GM21367 (cell line): ENCODE data around the gene ECE2.
"Not testable (repeated sequence)": the region's sequence is repeated elsewhere in the genome, so short reads cannot be mapped to it uniquely, and the experiment has no call there.

Experiments used
- ATAC-seq: cut with Tn5 transposase; IDR thresholded peaks from one replicate; pipeline ENCODE4 v1.9.1; 2021; ENCODE audit not compliant: unreplicated experiment

The ECE2 gene

GRCh38 chr3:184262764-184263179, 13.1 kb upstream of the ECE2 start:
- ATAC-seq, result no peak

GRCh38 chr3:184267249-184267648, 8.6 kb upstream of the ECE2 start:
- not testable (repeated sequence) for ATAC-seq

GRCh38 chr3:184272269-184272668, 3.6 kb upstream of the ECE2 start:
- no peak for ATAC-seq

- ATAC-seq, result no peak
Measured at GRCh38 chr3:184275381-184275701, 481 bp upstream of the ECE2 start.

DNA sequence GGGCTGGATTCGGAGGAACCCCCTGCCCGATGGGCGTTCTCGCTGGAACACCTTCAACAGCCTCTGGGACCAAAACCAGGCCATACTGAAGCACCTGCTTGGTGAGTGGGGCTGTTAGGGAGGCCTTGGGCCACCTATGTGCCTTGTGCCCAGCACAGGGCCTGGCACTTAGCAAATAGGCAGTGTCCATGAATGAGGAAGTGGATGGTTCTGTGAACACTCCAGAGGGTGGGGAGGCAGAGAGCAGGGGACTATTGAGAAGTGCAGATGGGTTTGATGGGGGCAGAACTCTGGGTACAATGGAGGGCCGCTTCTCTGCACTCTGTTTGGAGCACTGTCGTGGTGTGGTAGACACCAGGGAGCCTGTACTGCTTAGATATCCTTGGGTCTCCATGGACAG, 1.5 kb downstream of the ECE2 start:
- ATAC-seq, result no peak

GRCh38 chr3:184282941-184283340, 7.1 kb downstream of the ECE2 start:
- no peak for ATAC-seq

DNA sequence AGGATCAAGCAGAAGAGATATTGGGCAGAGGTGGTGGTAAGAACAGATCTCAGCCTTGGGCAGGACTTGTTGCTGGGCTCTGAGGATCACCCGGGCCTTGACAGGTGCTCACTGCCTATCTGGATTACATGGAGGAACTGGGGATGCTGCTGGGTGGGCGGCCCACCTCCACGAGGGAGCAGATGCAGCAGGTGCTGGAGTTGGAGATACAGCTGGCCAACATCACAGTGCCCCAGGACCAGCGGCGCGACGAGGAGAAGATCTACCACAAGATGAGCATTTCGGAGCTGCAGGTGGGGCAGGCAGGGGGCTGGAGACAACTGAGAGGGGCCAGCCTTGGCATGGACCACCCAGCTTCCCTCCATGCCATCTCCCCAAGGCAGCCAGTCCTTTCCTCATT, 7.9 kb downstream of the ECE2 start:
- no peak for ATAC-seq

DNA sequence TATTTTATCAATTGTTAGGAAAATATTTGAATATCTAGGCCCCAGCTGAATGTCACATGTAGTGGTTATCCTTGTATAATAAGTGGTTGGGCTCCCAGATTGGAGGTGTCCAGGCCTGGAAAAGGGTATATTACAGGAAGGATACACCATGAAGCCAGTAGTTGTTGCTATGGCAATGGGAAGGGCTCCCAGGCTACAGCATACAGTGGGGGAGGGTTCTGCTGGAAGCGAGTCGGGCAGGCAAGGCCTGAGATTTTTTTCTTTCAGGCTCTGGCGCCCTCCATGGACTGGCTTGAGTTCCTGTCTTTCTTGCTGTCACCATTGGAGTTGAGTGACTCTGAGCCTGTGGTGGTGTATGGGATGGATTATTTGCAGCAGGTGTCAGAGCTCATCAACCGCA, 8.9 kb downstream of the ECE2 start:
- no peak for ATAC-seq

DNA sequence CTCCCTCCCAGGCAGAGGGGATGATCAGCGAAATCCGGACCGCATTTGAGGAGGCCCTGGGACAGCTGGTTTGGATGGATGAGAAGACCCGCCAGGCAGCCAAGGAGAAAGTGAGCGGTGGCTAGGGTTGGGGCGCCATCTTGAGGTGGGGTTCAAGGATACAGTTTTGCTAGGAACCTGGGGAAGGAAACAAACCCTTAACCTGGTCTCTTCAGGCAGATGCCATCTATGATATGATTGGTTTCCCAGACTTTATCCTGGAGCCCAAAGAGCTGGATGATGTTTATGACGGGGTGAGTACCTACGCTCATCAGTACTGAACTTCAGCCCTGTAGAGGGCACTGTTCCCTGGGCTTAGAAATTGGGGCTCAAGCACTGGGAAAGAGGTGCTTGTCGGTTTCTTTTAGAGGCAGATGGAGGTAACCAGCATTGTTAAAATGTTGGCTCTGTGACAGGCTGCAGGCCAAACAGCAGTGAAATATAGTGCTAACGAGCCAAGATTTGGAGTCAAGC, 13.7 kb downstream of the ECE2 start:
- ATAC-seq, result no peak

DNA sequence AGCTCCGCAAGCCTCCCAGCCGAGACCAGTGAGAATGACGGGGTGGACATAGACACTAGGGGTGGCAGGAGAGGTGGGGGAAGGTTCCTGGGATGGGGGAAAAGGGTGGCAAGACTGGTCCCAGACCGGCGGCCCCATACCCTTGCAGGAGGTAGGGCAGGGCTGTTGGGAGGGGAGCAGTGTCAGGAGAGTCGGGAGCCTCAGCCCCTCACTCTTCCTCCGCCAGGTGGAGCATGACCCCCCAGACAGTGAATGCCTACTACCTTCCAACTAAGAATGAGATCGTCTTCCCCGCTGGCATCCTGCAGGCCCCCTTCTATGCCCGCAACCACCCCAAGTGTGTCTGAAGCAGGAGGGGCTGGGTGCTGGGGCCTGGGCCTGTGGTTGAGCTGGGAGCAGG, 14.5 kb downstream of the ECE2 start:
- no peak for ATAC-seq

GRCh38 chr3:184291044-184291737, 15.4 kb downstream of the ECE2 start:
- ATAC-seq, result no peak

DNA sequence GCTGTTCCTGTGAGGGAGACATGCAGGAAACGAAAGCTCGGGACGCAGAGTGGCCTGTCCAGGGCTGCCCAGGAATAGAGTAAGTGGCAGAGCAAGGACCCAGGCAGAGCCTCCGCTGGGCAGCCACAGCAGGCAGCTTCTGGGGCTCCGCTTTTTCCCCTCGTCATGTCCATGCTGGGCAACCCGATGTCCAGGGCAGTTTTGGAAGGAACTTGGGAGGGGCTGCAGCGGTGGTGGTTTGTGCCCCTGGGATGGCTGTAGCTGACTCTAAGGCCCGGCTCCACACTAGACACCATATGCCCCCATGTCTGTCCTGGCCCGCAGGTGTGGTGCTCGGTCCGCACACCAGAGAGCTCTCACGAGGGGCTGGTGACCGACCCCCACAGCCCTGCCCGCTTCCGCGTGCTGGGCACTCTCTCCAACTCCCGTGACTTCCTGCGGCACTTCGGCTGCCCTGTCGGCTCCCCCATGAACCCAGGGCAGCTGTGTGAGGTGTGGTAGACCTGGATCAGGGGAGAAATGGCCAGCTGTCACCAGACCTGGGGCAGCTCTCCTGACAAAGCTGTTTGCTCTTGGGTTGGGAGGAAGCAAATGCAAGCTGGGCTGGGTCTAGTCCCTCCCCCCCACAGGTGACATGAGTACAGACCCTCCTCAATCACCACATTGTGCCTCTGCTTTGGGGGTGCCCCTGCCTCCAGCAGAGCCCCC, 16.1 kb downstream of the ECE2 start:
- no peak for ATAC-seq

GRCh38 chr3:184295771-184296170, 19.9 kb downstream of the ECE2 start:
- no peak for ATAC-seq

- ATAC-seq, result no peak
Measured at GRCh38 chr3:184296616-184297015, 20.8 kb downstream of the ECE2 start.

GRCh38 chr3:184298759-184299487, 23.1 kb downstream of the ECE2 start, which contains the start of gene PSMD2:
PSMD2 (plus strand) TSS chr3:184299241; CDS start chr3:184299267, 26 bp downstream.
- ATAC-seq, result peak; percentile 81

DNA sequence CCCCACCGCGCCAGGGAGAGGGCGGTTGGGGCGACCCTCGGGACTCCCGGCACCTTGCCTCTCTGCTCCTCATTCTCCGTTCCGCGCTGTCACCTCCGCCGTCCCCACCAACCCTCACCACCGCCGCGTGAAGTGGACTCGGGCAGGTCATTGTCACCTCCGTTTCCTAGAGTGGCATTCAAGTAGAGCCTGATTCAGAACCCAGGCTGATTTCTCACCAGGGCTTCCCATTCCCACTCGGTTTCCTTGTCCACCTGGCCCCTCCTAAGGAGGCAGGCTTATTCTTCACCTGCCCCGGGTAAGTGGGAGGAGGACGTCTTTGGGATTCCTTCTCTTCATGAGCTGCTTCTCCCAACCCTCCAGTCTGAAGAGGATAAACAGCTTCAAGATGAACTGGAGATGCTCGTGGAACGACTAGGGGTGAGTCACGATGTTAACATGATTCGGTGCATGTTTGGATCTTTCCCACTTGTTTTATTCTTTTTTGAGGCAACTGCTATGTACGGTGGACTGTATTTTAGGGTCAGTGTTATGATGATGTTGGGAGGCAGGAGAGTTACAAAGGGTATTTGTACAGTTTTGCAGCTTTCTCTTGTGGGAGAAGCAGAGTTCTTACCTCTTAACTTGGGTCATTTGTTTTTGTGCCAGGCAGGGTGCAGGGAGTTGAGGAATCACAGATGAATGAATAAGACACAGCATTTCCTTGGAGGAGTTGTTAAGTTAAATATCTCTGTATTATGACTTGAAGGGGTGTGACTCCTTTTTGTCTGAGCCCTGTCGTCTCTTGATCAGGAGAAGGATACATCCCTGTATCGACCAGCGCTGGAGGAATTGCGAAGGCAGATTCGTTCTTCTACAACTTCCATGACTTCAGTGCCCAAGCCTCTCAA, 23.9 kb downstream of the ECE2 start:
- no peak for ATAC-seq

GRCh38 chr3:184300378-184300720, 24.5 kb downstream of the ECE2 start:
- ATAC-seq, result no peak

- ATAC-seq, result no peak
Measured at GRCh38 chr3:184305577-184305976, 29.8 kb downstream of the ECE2 start.

DNA sequence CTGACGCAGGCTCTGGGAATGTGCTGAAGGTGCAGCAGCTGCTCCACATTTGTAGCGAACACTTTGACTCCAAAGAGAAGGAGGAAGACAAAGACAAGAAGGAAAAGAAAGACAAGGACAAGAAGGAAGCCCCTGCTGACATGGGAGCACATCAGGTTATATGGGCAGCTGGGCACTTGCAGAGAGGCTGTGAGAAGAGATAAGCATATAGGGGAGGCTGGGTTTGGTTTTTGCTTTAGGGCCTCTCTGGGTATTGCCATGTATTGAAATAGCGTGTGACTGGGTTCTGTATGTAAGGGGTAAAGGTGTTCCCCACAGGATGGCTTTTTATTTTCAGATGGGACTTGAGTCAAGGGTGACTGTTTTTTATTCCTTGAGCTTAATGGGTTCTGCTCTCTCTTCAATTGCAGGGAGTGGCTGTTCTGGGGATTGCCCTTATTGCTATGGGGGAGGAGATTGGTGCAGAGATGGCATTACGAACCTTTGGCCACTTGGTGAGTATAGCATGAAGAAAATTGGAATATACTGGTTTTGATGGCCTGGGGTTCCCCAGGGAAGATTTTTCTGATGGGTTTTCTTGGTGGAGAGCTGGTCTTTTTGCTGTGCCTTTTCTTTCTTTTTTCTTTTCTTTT, 30.6 kb downstream of the ECE2 start:
- ATAC-seq, result no peak

- ATAC-seq, result no peak
Measured at GRCh38 chr3:184307915-184308314, 32.1 kb downstream of the ECE2 start.

DNA sequence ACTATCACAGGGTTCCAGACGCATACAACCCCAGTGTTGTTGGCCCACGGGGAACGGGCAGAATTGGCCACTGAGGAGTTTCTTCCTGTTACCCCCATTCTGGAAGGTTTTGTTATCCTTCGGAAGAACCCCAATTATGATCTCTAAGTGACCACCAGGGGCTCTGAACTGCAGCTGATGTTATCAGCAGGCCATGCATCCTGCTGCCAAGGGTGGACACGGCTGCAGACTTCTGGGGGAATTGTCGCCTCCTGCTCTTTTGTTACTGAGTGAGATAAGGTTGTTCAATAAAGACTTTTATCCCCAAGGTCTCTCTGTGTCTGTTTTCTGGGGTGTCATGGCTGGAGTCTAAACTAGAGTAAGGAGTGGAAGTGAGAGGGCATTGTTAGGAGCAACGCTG, 32.9 kb downstream of the ECE2 start:
- no peak for ATAC-seq
